Neutrophil (primary cell): Measurements from ENCODE around the gene TMEM108.

Source experiments
- H3K27ac ChIP-seq: fragments of 200-600 bp; sonication (generic); 2 replicates; pipeline ENCODE4 v1.5.1; 2016; ENCODE audit warnings: mild to moderate bottlenecking, moderate library complexity
- H3K27me3 ChIP-seq: fragments of 200-600 bp; sonication (generic); 2 replicates; pipeline ENCODE4 v1.6.0; 2016; ENCODE audit warnings: mild to moderate bottlenecking
- H3K36me3 ChIP-seq: fragments of 200-600 bp; sonication (generic); 2 replicates; pipeline ENCODE4 v1.5.1; 2017
- H3K4me1 ChIP-seq, 2 experiments: fragments of 200-600 bp in 1 of 2; sonication (generic) in 1 of 2; 1 replicate in 1 of 2; 2 replicates in 1 of 2; pipeline versions ENCODE4 v1.5.1 to v1.6.1; 2013 to 2016; ENCODE audit warnings: low read depth in 1 of 2, low read length in 1 of 2, mild to moderate bottlenecking in 1 of 2, moderate library complexity in 1 of 2; ENCODE audit not compliant: control insufficient read depth in 1 of 2, insufficient read depth in 1 of 2
- H3K4me3 ChIP-seq, 2 experiments: fragments of 200-600 bp in 1 of 2; sonication (generic) in 1 of 2; 1 replicate in 1 of 2; 2 replicates in 1 of 2; pipeline ENCODE4 v1.5.1; 2013 to 2016; ENCODE audit warnings: low read depth in 1 of 2, low read length in 1 of 2, mild to moderate bottlenecking in 1 of 2, moderate library complexity in 1 of 2
- H3K9me3 ChIP-seq: fragments of 200-600 bp; sonication (generic); 2 replicates; pipeline ENCODE4 v1.5.1; 2016
- CTCF ChIP-seq: fragments of 200-600 bp; sonication (generic); IDR thresholded peaks from 2 replicates; pipeline ENCODE4 v1.5.1; 2016; ENCODE audit warnings: antibody characterized with exemption

Gene TMEM108

GRCh38 chr3:133037436-133037835 is 755 bp upstream of the TMEM108 start:
- no peak overlapping the region for H3K27ac ChIP-seq
- H3K4me1 ChIP-seq, result peaks cover 0 to 5% of the 10 kb centered on the region in 2 experiments
- no peaks in the 10 kb centered on the region for H3K36me3 ChIP-seq
- no peak overlapping the region for H3K4me3 ChIP-seq
- H3K9me3 ChIP-seq, result no peaks in the 10 kb centered on the region
- peaks cover 96% of the 10 kb centered on the region for H3K27me3 ChIP-seq
- TF ChIP-seq CTCF, result no peak

- Histone ChIP-seq H3K4me3 (peak overlapping the region in 1 of 2 experiments; percentile 12), H3K36me3 (no peaks in the 10 kb centered on the region), H3K4me1 (peaks cover 0 to 5% of the 10 kb centered on the region in 2 experiments), H3K27me3 (peaks cover 87% of the 10 kb centered on the region), H3K27ac (no peak overlapping the region), H3K9me3 (no peaks in the 10 kb centered on the region)
- no peak for TF ChIP-seq CTCF
These were observed 662 bp downstream of the TMEM108 start for GRCh38 chr3:133038731-133039375.

GRCh38 chr3:133040696-133041523 is 2.7 kb downstream of the TMEM108 start:
- no peaks in the 10 kb centered on the region for H3K36me3 ChIP-seq
- H3K9me3 ChIP-seq, result no peaks in the 10 kb centered on the region
- no peak overlapping the region for H3K27ac ChIP-seq
- TF ChIP-seq CTCF, result no peak
- H3K27me3 ChIP-seq, result peaks cover 72% of the 10 kb centered on the region
- H3K4me3 ChIP-seq, result no peak overlapping the region
- H3K4me1 ChIP-seq, result peaks cover 0 to 5% of the 10 kb centered on the region in 2 experiments

- Histone ChIP-seq H3K27me3 (peaks cover 66% of the 10 kb centered on the region), H3K36me3 (no peaks in the 10 kb centered on the region), H3K4me3 (no peak overlapping the region), H3K27ac (no peak overlapping the region), H3K4me1 (peaks cover 0 to 5% of the 10 kb centered on the region in 2 experiments), H3K9me3 (no peaks in the 10 kb centered on the region)
- no peak for TF ChIP-seq CTCF
These were observed 3.3 kb downstream of the TMEM108 start for GRCh38 chr3:133041524-133041829.

GRCh38 chr3:133042778-133043177 is 4.6 kb downstream of the TMEM108 start:
- TF ChIP-seq CTCF, result no peak
- Histone ChIP-seq H3K27me3 (peaks cover 53% of the 10 kb centered on the region), H3K27ac (no peak overlapping the region), H3K4me3 (no peak overlapping the region), H3K4me1 (peaks cover 0 to 5% of the 10 kb centered on the region in 2 experiments), H3K9me3 (no peaks in the 10 kb centered on the region), H3K36me3 (no peaks in the 10 kb centered on the region)
